K562 (cell line): ENCODE results near the gene FRRS1L.
"Not testable (repeated sequence)": the region's sequence is repeated elsewhere in the genome, so short reads cannot be mapped to it uniquely, and the experiment has no call there.

Experiments used
- CTCF ChIP-seq, 3 experiments: IDR thresholded peaks in 2 of 3; conservative IDR thresholded peaks in 1 of 3; 2 replicates each; pipeline ENCODE4 v1.5.1; 2011 to 2012; ENCODE audit warnings: low read length in 3 of 3, mild to moderate bottlenecking in 3 of 3, control low read depth in 2 of 3, improper control_type of control experiment in 1 of 3, inconsistent platforms in 1 of 3, low read depth in 1 of 3, mixed read lengths in 1 of 3, moderate library complexity in 1 of 3; ENCODE audit not compliant: insufficient read depth in 2 of 3
- DNMT1 ChIP-seq: fragments of 450-650 bp; IDR thresholded peaks from 2 replicates; pipeline ENCODE4 v1.6.1; 2016; ENCODE audit warnings: antibody characterized with exemption, mild to moderate bottlenecking
- MAFK ChIP-seq: IDR thresholded peaks from 2 replicates; pipeline ENCODE4 v1.6.1; 2011; ENCODE audit warnings: low read length, improper control_type of control experiment
- NONO ChIP-seq, 2 experiments: fragments of 200-400 bp in 1 of 2; fragments of 450-650 bp in 1 of 2; formaldehyde crosslinking in 1 of 2; IDR thresholded peaks; 2 replicates each; pipeline ENCODE4 v1.6.1; 2017; ENCODE audit warnings: low read depth in 2 of 2, mild to moderate bottlenecking in 2 of 2, moderate library complexity in 2 of 2, low read length in 1 of 2
- PKNOX1 ChIP-seq: fragments of 450-650 bp; IDR thresholded peaks from 2 replicates; pipeline ENCODE4 v1.6.1; 2016
- SP1 ChIP-seq: sonication (generic); formaldehyde crosslinking; IDR thresholded peaks from 2 replicates; pipeline ENCODE4 v1.8.1; 2022; ENCODE audit warnings: mild to moderate bottlenecking, missing genetic modification reagents
- TEAD4 ChIP-seq, 2 experiments: sonication (generic) in 1 of 2; formaldehyde crosslinking in 1 of 2; IDR thresholded peaks; 2 replicates each; pipeline versions ENCODE4 v1.6.1 to v1.8.0; 2012 to 2022; ENCODE audit warnings: borderline replicate concordance in 1 of 2, inconsistent platforms in 1 of 2, low read length in 1 of 2, mild to moderate bottlenecking in 1 of 2, missing genetic modification reagents in 1 of 2
- THRAP3 ChIP-seq: fragments of 450-650 bp; IDR thresholded peaks from 2 replicates; pipeline ENCODE4 v1.6.1; 2016; ENCODE audit warnings: mild to moderate bottlenecking, inconsistent platforms, borderline replicate concordance

- TF ChIP-seq PKNOX1; NONO (IDR thresholded peaks at IDR 0.05; ENCODE audit: low read depth in 2 of 2, low read length in 1 of 2); DNMT1; TEAD4 (IDR thresholded peaks at IDR 0.05; ENCODE audit: low read length); TEAD4 (CRISPR knock-in tag; IDR thresholded peaks at IDR 0.05; ENCODE audit: borderline replicate concordance); SP1 (CRISPR knock-in tag); CTCF (IDR thresholded peaks at IDR 0.05 in 2 of 3, conservative IDR thresholded peaks at IDR 0.05 in 1 of 3; ENCODE audit: insufficient read depth in 2 of 3, low read depth in 1 of 3, low read length in 3 of 3); THRAP3; MAFK: not testable (repeated sequence)
Measured at GRCh38 chr9:109126671-109127070, 40.4 kb downstream of the FRRS1L start.
